ENCODE measurements around the gene PDE4B.

GRCh38 chr1:66119148-66119547 lies 326.5 kb downstream of the PDE4B start:
- TF ChIP-seq, protein P1, sequence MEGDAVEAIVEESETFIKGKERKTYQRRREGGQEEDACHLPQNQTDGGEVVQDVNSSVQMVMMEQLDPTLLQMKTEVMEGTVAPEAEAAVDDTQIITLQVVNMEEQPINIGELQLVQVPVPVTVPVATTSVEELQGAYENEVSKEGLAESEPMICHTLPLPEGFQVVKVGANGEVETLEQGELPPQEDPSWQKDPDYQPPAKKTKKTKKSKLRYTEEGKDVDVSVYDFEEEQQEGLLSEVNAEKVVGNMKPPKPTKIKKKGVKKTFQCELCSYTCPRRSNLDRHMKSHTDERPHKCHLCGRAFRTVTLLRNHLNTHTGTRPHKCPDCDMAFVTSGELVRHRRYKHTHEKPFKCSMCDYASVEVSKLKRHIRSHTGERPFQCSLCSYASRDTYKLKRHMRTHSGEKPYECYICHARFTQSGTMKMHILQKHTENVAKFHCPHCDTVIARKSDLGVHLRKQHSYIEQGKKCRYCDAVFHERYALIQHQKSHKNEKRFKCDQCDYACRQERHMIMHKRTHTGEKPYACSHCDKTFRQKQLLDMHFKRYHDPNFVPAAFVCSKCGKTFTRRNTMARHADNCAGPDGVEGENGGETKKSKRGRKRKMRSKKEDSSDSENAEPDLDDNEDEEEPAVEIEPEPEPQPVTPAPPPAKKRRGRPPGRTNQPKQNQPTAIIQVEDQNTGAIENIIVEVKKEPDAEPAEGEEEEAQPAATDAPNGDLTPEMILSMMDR (IDR thresholded peaks at IDR 0.05; ENCODE audit: insufficient read depth, low read depth, low read length): no peak
- TF ChIP-seq EZH2 (IDR thresholded peaks at IDR 0.05; ENCODE audit: insufficient read depth, low read length): no peak
